Prostate gland (tissue), 2 donors: ENCODE measurements around the gene DOCK10. TPM values are rescaled to one million over a fixed set of nuclear protein-coding genes. Genes with fewer than 3 reads are reported as not detected.

Experiments used
- DNase-seq: peaks from one replicate; pipeline ENCODE4 v3.0.0-alpha.2; 2019; ENCODE audit warnings: low spot score
- H3K27ac ChIP-seq, 2 donors: fragments of 200-600 bp; sonication (generic); 2 replicates each; pipeline ENCODE4 v1.5.1; 2017 to 2019
- H3K27me3 ChIP-seq: fragments of 200-600 bp; sonication (generic); replicated peaks from 2 replicates; pipeline ENCODE4 v1.5.1; 2019; ENCODE audit not compliant: insufficient read depth
- H3K36me3 ChIP-seq, 2 donors: fragments of 200-600 bp; sonication (generic); 1 replicate in 1 of 2; 2 replicates in 1 of 2; pipeline versions ENCODE4 v1.5.1 to v1.8.1; 2017 to 2019
- H3K4me1 ChIP-seq: fragments of 200-600 bp; sonication (generic); replicated peaks from 2 replicates; pipeline ENCODE4 v1.5.1; 2019
- H3K4me3 ChIP-seq, 2 donors: fragments of 200-600 bp; sonication (generic); 2 replicates each; pipeline ENCODE4 v1.5.1; 2017 to 2019
- H3K9me3 ChIP-seq: fragments of 200-600 bp; sonication (generic); 2 replicates; pipeline ENCODE4 v1.5.1; 2017
- POLR2A ChIP-seq: fragments of 450-650 bp; IDR thresholded peaks from one replicate; pipeline ENCODE4 v1.6.1; 2016; ENCODE audit warnings: antibody characterized with exemption, mild to moderate bottlenecking
- POLR2AphosphoS5 ChIP-seq: sonication (generic); formaldehyde crosslinking; IDR thresholded peaks from one replicate; pipeline ENCODE4 v1.6.1; 2017; ENCODE audit warnings: antibody characterized with exemption
- WGBS: methylation state at CpG from one replicate; pipeline ENCODE4 v1.1.5; 2018; 5-methylcytosine and 5-hydroxymethylcytosine counted together
- intact Hi-C: fragments of 100-400 bp; cut with DNase I; formaldehyde crosslinking; loops from one replicate; pipeline ENCODE4 v1.14.2; 2022
- total RNA-seq, 2 donors: library from RNA; depleted of rRNA; stranded (reverse); fragments of >200 nt; gene quantifications; one replicate each; pipeline ENCODE4 v1.1.0, GENCODE V29; 2016
- TF ChIP-seq, protein P1 (sequence below), 4 experiments: fragments of 200-600 bp in 2 of 4; fragments of 450-650 bp in 2 of 4; sonication (generic) in 2 of 4; IDR thresholded peaks; 1 replicate in 3 of 4; 2 replicates in 1 of 4; pipeline ENCODE4 v1.5.1; 2016 to 2019; ENCODE audit warnings: antibody characterized with exemption in 4 of 4, mild to moderate bottlenecking in 2 of 4, moderate library complexity in 2 of 4

The DOCK10 gene
- total RNA-seq, 2 donors from 2014 or later, result 4.8 to 6.2 TPM

DNA sequence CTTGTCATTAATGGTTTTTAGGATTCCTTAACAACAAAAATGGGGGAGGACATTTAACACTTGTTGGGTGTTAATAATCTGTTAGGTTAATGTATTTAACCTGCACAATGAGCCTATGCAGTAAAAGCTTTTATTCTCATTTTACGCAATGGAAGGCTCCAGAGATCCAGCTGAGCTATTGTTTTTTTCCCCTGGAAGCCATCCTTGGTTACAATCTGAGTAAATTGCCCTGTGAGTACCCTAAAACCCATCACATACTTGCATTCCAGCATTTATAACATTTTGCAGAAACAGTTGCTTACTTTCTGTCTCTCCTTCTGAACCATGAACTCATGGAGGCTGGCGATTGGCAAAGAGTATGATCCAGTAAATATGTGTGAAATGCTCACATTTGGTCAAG lies 30.2 kb upstream of the DOCK10 start:
- intact Hi-C loops, result no loop called here
- Histone ChIP-seq H3K27ac (no peak overlapping the region), H3K9me3 (no peaks in the 10 kb centered on the region), H3K4me1 (no peaks in the 10 kb centered on the region), H3K4me3 (no peak overlapping the region), H3K36me3 (no peaks in the 10 kb centered on the region), H3K27me3 (no peaks in the 10 kb centered on the region)
- no peak for DNase-seq
- TF ChIP-seq, protein P1, sequence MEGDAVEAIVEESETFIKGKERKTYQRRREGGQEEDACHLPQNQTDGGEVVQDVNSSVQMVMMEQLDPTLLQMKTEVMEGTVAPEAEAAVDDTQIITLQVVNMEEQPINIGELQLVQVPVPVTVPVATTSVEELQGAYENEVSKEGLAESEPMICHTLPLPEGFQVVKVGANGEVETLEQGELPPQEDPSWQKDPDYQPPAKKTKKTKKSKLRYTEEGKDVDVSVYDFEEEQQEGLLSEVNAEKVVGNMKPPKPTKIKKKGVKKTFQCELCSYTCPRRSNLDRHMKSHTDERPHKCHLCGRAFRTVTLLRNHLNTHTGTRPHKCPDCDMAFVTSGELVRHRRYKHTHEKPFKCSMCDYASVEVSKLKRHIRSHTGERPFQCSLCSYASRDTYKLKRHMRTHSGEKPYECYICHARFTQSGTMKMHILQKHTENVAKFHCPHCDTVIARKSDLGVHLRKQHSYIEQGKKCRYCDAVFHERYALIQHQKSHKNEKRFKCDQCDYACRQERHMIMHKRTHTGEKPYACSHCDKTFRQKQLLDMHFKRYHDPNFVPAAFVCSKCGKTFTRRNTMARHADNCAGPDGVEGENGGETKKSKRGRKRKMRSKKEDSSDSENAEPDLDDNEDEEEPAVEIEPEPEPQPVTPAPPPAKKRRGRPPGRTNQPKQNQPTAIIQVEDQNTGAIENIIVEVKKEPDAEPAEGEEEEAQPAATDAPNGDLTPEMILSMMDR (IDR thresholded peaks at IDR 0.05), result no peak
- TF ChIP-seq POLR2AphosphoS5 (no peak), POLR2A (no peak)
- WGBS, result 70% methylated on average over 2 of the region's 2 CpGs

DNA sequence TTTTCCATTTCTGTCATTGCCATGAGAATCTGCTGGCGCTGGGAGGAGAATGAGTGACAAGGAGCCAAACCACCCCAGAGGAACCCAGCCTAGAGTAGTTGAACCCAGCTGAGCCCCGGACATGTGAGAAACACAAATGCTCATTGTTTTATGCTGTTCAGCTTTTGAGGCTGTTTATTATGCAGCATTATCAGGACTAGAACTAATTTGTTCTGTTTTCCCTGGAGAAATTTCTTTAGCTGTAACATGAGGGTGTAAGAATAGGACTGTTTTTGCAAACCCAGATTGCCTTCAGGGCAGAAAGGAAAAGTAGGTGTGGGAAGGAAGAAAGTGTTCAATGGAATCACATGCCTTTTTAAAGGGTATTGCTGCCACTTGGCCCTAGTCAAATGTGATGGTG lies 28.5 kb upstream of the DOCK10 start:
- TF ChIP-seq POLR2A (no peak), POLR2AphosphoS5 (no peak)
- TF ChIP-seq, protein P1 (IDR thresholded peaks at IDR 0.05), result no peak
- H3K36me3 ChIP-seq, result no peaks in the 10 kb centered on the region
- no peak overlapping the region for H3K4me3 ChIP-seq
- H3K27ac ChIP-seq, result no peak overlapping the region
- no peaks in the 10 kb centered on the region for H3K9me3 ChIP-seq
- intact Hi-C loops, result no loop called here
- DNase-seq, result no peak
- H3K4me1 ChIP-seq, result no peaks in the 10 kb centered on the region
- H3K27me3 ChIP-seq, result no peaks in the 10 kb centered on the region
- WGBS, result 67% methylated on average over 2 of the region's 2 CpGs

DNA sequence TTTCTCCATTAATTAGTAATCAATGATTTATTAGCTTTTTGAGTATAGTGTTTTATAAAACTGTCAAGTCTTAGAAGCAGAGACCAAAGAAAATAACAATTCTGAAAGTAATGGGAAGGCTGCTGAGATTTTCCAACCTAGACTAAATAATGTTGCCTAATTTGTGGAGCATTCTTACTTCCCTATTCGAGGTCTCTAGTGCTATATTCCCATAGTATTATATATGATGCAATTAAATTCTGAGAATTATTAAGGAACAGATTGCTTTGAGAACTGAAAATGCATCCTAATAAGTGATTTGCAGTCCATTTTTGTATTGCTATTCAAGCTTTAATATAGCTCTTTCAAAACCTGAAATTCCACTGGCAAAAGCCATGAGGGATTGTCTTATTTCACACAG lies 27.7 kb upstream of the DOCK10 start:
- intact Hi-C loops, result no loop called here
- TF ChIP-seq, protein P1 (IDR thresholded peaks at IDR 0.05), result no peak
- TF ChIP-seq POLR2A (no peak), POLR2AphosphoS5 (no peak)
- WGBS, result 63% methylated on average over 1 of the region's 1 CpG

DNA sequence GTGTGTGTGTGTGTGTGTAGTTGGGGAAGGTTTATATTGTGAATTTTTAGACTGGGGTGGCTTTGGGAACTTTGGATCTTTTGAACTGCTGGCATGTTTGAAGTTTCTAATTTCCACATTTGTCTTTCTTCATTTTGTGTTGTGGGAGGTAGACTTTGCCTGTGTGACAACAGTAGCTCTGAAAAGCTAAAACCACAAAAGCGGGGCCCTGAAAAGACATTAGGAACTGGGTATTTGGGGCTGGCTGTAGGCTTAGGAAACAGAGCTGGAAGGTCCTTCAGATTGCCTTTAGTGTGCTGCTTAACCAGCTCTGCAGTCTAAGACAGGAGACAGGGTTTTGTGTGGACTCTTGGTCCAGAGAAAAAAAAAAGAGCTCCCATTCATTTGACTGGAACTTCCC lies 27.2 kb upstream of the DOCK10 start:
- no peaks in the 10 kb centered on the region for H3K27me3 ChIP-seq
- H3K36me3 ChIP-seq, result no peaks in the 10 kb centered on the region
- intact Hi-C loops, result no loop called here
- 96% methylated on average over 1 of the region's 1 CpG for WGBS
- TF ChIP-seq POLR2A (no peak), POLR2AphosphoS5 (no peak)
- TF ChIP-seq, protein P1 (IDR thresholded peaks at IDR 0.05), result no peak
- H3K4me1 ChIP-seq, result no peaks in the 10 kb centered on the region
- no peaks in the 10 kb centered on the region for H3K9me3 ChIP-seq
- DNase-seq, result no peak
- H3K4me3 ChIP-seq, result no peak overlapping the region
- no peak overlapping the region for H3K27ac ChIP-seq

More for the DNA sequence above, 27.7 kb upstream of the DOCK10 start:
- no peaks in the 10 kb centered on the region for H3K4me1 ChIP-seq
- no peaks in the 10 kb centered on the region for H3K36me3 ChIP-seq
- H3K27me3 ChIP-seq, result no peaks in the 10 kb centered on the region
- H3K27ac ChIP-seq, result no peak overlapping the region
- no peaks in the 10 kb centered on the region for H3K9me3 ChIP-seq
- no peak overlapping the region for H3K4me3 ChIP-seq
- no peak for DNase-seq

DNA sequence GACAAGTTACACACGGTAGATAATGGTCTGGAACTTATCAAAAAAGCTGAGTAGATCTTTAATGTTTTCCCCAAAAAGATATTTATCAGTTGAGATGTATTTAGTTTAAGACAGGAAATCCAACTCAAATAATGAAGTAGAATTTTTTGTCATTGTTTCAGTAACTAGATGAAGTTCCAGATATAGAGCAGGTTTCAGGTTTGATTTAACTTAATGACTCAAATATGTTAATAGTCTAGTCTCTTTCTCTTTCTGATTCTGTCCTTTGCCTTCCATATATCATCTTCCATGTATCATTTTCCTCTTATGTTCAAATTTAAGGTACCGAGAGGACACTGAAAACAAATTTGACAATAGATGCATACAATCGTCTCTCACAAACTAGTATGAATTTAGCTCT lies 23.6 kb upstream of the DOCK10 start:
- WGBS, result 68% methylated on average over 3 of the region's 3 CpGs
- Histone ChIP-seq H3K4me1 (no peaks in the 10 kb centered on the region), H3K4me3 (no peak overlapping the region), H3K27me3 (no peaks in the 10 kb centered on the region), H3K36me3 (no peaks in the 10 kb centered on the region), H3K27ac (no peak overlapping the region), H3K9me3 (no peaks in the 10 kb centered on the region)
- DNase-seq, result no peak
- intact Hi-C loops, result no loop called here
- TF ChIP-seq POLR2A (no peak), POLR2AphosphoS5 (no peak)
